Activated naive CD4-positive, alpha-beta T cell treated with anti-CD3 and anti-CD28 coated beads, Interleukin-2, amount 50 U/mL, for 72 hours (primary cell): ENCODE results near the gene CSPG4. TPM values are rescaled to one million over a fixed set of nuclear protein-coding genes. Genes with fewer than 3 reads are reported as not detected.

ENCODE experiments used
- ATAC-seq, 2 donors: fragments of 150-1000 bp; cut with Tn5 transposase; 2 replicates each; pipeline ENCODE4 v1.10.0; 2021; ENCODE audit warnings: mild to moderate bottlenecking in 2 of 2, moderate library complexity in 2 of 2
- DNase-seq, 2 donors: peaks; one replicate each; pipeline ENCODE4 v3.0.0; 2021 to 2022; ENCODE audit warnings: low spot score in 2 of 2
- H3K27ac Mint-ChIP-seq, 2 donors: one replicate each; pipeline ENCODE4 v1.8.0; 2022; ENCODE audit warnings: mild to moderate bottlenecking in 2 of 2, mixed read lengths in 2 of 2
- H3K36me3 Mint-ChIP-seq, 2 donors: one replicate each; pipeline ENCODE4 v1.8.0; 2022; ENCODE audit warnings: mixed read lengths in 2 of 2
- H3K9me3 Mint-ChIP-seq, 2 donors: one replicate each; pipeline ENCODE4 v1.8.0; 2022; ENCODE audit warnings: mixed read lengths in 2 of 2
- total RNA-seq, 2 donors: library from RNA; stranded (reverse); gene quantifications; one replicate each; pipeline ENCODE4 v1.2.3, GENCODE V29; 2022

CSPG4 gene
- total RNA-seq, 2 donors from 2014 or later, result not detected

GRCh38 chr15:75673426-75674235 is 39.0 kb downstream of the CSPG4 start:
- Mint-ChIP-seq H3K27ac (no peak overlapping the region), H3K9me3 (no peaks in the 10 kb centered on the region), H3K36me3 (no peaks in the 10 kb centered on the region)
- DNase-seq (no peak), ATAC-seq (no peak)

GRCh38 chr15:75672646-75673425 is 39.8 kb downstream of the CSPG4 start:
- no peak overlapping the region for H3K27ac Mint-ChIP-seq
- H3K36me3 Mint-ChIP-seq, result no peaks in the 10 kb centered on the region
- ATAC-seq (no peak), DNase-seq (no peak)
- no peaks in the 10 kb centered on the region for H3K9me3 Mint-ChIP-seq

GRCh38 chr15:75671730-75672602 is 40.7 kb downstream of the CSPG4 start:
- H3K36me3 Mint-ChIP-seq, result no peaks in the 10 kb centered on the region
- H3K9me3 Mint-ChIP-seq, result no peaks in the 10 kb centered on the region
- no peak for DNase-seq
- ATAC-seq, result no peak
- no peak overlapping the region for H3K27ac Mint-ChIP-seq

DNA sequence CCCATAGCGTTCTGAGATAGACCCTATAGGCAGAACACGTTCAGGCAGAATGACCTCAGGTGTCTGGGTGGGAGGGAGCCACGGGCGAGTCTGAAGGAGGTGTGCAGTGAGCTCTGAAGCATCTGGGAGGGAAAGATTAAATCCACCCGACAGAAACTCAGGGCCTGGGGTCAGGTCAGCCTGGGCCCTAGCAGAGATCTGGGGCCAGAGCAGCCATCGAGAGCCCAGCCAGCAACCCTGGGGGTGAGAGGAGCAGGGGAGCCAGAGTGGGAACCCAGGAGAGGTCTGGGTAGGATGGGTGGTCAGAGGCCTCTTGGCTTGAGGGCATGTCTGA is 42.8 kb downstream of the CSPG4 start:
- no peaks in the 10 kb centered on the region for H3K36me3 Mint-ChIP-seq
- ATAC-seq (no peak), DNase-seq (no peak)
- H3K9me3 Mint-ChIP-seq, result no peaks in the 10 kb centered on the region
- H3K27ac Mint-ChIP-seq, result peak overlapping the region in 1 of 2 donors; percentile 80

DNA sequence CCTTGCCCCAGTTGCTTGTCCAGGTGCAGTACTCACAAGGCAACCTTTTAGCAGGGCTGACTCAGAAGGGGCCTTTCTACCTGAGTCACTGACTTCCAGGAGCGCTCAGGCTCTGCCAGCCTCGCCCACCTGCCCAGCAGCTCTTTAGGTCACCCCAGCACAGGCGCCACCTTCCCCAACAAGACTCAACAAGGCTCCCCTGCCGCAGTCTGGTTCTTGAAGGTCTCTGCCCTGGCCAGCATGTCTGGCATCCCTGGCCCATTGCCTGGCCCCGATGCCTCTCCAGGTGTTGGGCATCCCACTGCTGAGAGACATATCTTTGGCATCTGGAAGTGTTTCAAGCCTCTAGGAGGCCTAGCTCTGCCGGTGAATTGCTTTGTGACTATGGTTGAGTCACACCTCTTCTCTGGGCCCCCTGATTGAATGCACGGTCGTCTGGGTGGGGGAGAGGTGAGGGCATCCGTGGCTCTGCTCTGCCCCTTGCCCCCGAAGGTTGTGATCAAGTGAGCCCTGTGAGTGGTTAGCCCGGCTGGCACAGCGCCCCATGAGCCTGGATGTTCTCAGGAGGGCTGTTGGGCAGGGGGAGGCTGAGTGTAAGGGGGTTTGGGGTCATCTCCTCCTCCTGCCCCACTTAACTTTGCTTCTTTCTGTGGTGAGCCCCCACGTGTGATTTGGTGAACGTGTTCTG is 43.3 kb downstream of the CSPG4 start:
- Mint-ChIP-seq H3K9me3 (no peaks in the 10 kb centered on the region), H3K27ac (peak overlapping the region; percentile 68 to 80), H3K36me3 (no peaks in the 10 kb centered on the region)
- DNase-seq (no peak), ATAC-seq (peak; percentile 31 to 81)

DNA sequence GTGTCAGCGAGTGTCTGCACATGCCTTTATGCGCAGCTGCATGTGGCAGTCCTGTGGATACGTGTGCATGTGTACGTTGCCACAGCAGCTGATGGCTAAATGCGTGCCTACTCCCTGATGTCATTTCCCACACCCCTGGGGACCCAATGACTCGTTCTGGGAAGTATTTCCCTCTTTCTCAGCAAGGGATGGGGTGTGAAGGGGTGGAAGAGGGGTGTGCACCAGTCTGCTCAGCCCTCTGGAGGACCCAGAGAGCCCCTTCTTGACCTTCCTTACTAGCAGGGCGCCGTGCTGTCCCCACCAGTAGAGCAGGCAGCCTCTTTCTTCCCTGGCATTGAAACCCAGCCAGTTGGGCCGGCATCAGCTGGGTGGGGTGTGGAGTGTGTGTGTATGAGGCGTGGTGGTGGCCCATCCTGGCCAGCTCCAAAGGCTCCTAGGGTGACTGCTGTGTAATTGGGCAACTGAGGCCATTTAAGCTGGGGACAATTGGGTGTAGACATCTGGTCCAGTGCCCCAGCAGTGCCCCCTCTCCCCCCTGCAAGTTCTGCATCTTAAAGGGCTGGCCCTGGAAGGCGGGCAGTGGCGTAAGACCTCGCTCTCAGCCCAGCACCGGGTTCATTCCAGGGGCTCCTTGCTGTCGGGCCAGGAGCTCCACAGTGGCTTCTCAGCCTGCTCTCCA is 45.7 kb downstream of the CSPG4 start:
- peak overlapping the region in 1 of 2 donors; percentile 52 for H3K27ac Mint-ChIP-seq
- no peak for ATAC-seq
- H3K9me3 Mint-ChIP-seq, result no peaks in the 10 kb centered on the region
- DNase-seq, result no peak
- H3K36me3 Mint-ChIP-seq, result no peaks in the 10 kb centered on the region

DNA sequence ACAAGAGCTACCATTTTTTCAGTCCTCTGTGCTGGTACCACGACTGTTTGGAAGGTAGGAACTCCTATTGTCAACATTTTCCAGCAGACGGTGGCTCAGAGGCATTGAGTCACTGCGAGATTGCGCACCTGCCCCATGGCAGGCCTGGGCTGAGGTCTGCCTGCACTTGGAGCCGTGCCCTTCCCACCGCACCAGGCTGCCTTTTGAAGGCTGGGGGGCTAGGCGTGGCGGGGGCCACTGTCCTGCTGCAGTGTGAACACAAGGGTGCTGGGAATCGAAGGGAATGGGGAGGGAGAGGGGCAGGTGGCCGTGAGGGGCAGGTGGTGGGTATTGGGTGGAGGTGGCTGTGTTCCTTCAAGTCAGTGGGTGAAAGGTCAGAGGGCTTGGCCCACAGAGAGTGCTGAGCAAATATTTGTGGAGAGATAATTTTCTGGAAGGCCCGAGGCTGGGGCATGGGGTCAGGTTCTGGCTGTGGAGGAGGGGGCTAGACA is 48.7 kb downstream of the CSPG4 start:
- Mint-ChIP-seq H3K36me3 (no peaks in the 10 kb centered on the region), H3K27ac (peak overlapping the region in 1 of 2 donors; percentile 44)
- no peak for ATAC-seq

GRCh38 chr15:75662823-75663519 is 49.7 kb downstream of the CSPG4 start:
- ATAC-seq (no peak), DNase-seq (no peak)
- H3K27ac Mint-ChIP-seq, result no peak overlapping the region
- H3K36me3 Mint-ChIP-seq, result no peaks in the 10 kb centered on the region
- no peaks in the 10 kb centered on the region for H3K9me3 Mint-ChIP-seq

More for the DNA sequence above, 48.7 kb downstream of the CSPG4 start:
- no peak for DNase-seq
- H3K9me3 Mint-ChIP-seq, result no peaks in the 10 kb centered on the region

DNA sequence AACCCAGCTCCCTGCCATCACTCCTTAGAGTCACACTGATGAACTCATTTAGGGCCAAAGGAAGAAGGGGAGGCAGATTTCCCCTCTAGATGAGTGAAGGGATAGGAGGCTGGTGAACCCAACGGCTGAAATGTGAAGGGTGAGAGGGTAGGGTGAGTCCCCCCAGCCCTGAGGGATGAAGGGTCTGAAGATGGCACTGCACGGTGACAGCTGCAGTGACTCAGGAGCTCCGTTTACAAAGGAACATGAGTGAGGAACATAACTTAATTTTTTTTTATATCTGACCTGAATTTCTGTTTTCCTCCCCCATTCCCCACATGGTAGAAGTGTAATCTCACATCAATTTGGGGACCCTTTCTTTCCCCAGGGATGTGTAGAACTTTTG is 50.9 kb downstream of the CSPG4 start:
- DNase-seq (no peak), ATAC-seq (no peak)
- H3K9me3 Mint-ChIP-seq, result no peaks in the 10 kb centered on the region
- no peak overlapping the region for H3K27ac Mint-ChIP-seq
- H3K36me3 Mint-ChIP-seq, result no peaks in the 10 kb centered on the region

GRCh38 chr15:75661100-75661755 is 51.4 kb downstream of the CSPG4 start:
- H3K9me3 Mint-ChIP-seq, result no peaks in the 10 kb centered on the region
- DNase-seq, result no peak
- no peak for ATAC-seq
- H3K27ac Mint-ChIP-seq, result no peak overlapping the region
- H3K36me3 Mint-ChIP-seq, result no peaks in the 10 kb centered on the region

GRCh38 chr15:75659928-75660645 is 52.6 kb downstream of the CSPG4 start:
- Mint-ChIP-seq H3K27ac (no peak overlapping the region), H3K36me3 (no peaks in the 10 kb centered on the region)
- ATAC-seq, result peak; percentile 22 to 39

DNA sequence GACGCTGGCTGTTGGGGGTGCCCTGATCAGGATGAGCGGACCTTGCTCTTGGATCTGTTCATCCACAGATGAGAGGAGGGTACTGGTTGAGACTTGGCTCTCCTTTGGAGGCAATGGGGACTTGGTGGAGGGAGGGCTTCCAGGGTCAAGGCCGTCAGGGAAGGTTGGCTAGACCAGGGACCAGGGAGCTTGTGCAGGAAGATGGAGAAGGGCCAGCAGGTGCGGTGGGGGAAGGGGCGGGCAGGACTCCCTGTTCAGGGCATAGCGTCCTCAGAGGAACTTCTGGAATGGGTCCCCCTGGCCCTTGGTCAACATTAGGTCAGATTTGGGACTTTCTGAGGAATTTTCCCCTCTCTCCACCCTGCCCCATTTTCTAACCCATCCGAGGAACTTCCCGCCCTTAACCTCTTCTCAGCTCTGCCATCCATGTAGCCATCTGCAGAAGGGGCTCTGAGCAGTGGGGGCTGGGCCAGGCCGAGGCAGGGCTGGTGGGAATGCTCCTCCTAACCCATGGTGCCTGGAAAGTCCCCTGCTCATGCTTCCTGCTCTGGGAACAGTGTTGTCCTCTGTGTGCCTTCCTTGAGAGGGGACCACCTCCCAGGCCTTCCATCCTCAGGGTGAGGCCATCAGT is 53.4 kb downstream of the CSPG4 start:
- H3K9me3 Mint-ChIP-seq, result no peaks in the 10 kb centered on the region
- ATAC-seq, result no peak
- no peaks in the 10 kb centered on the region for H3K36me3 Mint-ChIP-seq
- H3K27ac Mint-ChIP-seq, result no peak overlapping the region
- no peak for DNase-seq

More at GRCh38 chr15:75659928-75660645, 52.6 kb downstream of the CSPG4 start:
- DNase-seq, result no peak
- no peaks in the 10 kb centered on the region for H3K9me3 Mint-ChIP-seq

- DNase-seq (no peak), ATAC-seq (no peak)
- no peaks in the 10 kb centered on the region for H3K9me3 Mint-ChIP-seq
- no peaks in the 10 kb centered on the region for H3K36me3 Mint-ChIP-seq
- H3K27ac Mint-ChIP-seq, result no peak overlapping the region
These were observed 55.8 kb downstream of the CSPG4 start for GRCh38 chr15:75656813-75657212.

DNA sequence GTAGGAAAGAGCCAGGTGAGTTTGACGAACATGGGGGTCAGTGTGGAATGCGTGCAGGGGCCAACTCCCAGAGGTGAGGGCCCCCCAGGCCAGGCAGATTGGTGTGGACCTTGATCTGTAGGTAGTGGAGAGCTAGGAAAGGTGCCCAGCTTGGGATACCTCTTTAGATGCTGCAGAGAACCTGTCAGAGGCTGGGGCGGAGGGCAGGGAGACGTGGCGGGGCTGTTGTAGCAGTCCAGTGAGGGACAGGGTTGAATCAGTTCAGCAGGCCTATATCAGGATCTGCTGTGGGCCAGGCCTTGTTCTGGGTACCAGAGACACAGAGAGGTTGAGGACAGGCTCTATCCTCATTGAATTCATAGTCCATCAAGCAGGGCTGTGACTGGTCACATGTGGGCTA is 56.3 kb downstream of the CSPG4 start:
- Mint-ChIP-seq H3K36me3 (no peaks in the 10 kb centered on the region), H3K9me3 (no peaks in the 10 kb centered on the region), H3K27ac (peak overlapping the region in 1 of 2 donors; percentile 66)
- DNase-seq, result no peak
- ATAC-seq, result no peak
